HPDE6-E6E7 (cell line): ENCODE data around the gene TMPRSS2.

Source experiments
- DNase-seq: peaks from one replicate; pipeline ENCODE4 v3.0.0; 2011; ENCODE audit warnings: missing footprints; ENCODE audit errors: extremely low spot score

Gene TMPRSS2

GRCh38 chr21:41481191-41481590 is 26.8 kb downstream of the TMPRSS2 start:
- no peak for DNase-seq

GRCh38 chr21:41480086-41480690 is 27.8 kb downstream of the TMPRSS2 start:
- DNase-seq: no peak

- DNase-seq: no peak
Observed at GRCh38 chr21:41479686-41480085, 28.3 kb downstream of the TMPRSS2 start.

- no peak for DNase-seq
Observed at GRCh38 chr21:41478319-41479177, 29.4 kb downstream of the TMPRSS2 start.

GRCh38 chr21:41477641-41478318 is 30.2 kb downstream of the TMPRSS2 start:
- DNase-seq: no peak

GRCh38 chr21:41475714-41476420 is 32.1 kb downstream of the TMPRSS2 start:
- no peak for DNase-seq

GRCh38 chr21:41472753-41473548 is 35.0 kb downstream of the TMPRSS2 start:
- DNase-seq: no peak

- DNase-seq: no peak
Observed at GRCh38 chr21:41470054-41470453, 37.9 kb downstream of the TMPRSS2 start.

DNA sequence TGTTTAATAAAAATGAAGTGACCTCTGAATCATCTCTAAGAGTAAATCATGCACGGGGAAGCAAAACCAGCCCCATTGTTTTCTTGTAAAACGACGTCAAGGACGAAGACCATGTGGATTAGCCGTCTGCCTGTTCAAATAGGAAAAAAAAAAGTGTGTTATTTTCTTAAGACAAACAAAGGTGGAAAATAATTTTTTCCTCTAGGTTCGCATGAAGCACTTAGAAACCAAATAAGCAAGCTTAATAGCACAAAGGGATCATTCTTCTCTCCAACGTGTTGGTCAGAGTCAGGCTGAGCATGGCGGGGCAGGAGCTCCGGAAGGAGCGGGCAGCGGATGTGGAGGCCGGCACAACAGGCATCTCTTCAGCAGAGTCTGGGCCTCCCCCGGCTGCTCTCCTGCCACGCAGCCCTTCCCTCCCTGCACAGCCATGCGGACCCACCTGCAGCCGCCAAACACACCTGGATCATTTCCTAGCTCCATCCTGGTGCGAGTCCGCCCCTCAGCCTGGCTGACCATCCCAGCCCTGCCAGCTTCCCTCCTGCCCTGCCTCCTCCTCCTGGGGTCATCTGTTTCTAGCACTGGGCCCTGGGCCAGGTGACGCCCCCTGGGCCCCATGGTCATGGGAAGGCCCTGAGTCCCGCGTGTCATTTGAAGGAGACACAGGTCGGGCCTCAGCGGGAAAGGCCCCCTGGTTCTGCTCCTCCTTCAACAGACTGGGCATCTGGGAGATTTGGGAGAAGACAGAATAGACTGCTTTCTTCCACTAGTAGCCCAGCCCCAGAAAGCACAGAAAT is 41.7 kb downstream of the TMPRSS2 start:
- DNase-seq: no peak

DNA sequence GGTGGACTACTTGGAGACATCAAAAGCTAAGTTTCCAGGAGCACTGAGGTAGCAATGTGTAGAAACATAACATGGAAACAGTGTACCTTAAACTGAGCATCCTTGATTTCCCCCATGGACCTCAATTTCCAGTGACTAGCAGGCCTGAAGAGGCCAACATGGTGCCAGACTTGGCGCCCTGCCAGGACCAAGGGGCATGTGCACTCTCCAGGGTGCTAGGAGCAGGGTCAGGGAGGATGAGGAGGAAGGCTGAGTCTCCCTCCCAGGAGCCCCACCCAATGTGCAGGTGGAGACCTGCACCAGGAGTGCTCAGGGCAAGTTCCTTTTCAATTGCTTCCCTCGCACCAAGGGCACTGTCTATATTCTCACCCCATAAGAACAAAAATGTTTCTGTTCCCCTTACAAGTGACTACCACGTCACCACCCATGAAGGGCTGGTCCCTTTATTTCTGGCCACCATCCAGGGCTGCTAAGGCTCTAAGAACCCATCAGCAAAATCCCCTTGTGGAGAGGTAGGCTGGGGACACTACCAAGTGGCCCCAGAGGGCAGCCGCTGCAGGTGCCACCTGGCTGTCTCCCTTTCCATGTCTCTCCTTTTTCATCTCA is 42.7 kb downstream of the TMPRSS2 start:
- DNase-seq: no peak

- DNase-seq: peak; percentile 68
Observed at GRCh38 chr21:41460578-41461527, 47.1 kb downstream of the TMPRSS2 start.

- DNase-seq: peak; percentile 21
Observed at GRCh38 chr21:41459884-41460534, 47.9 kb downstream of the TMPRSS2 start.

- DNase-seq: no peak
Observed at GRCh38 chr21:41458559-41458958, 49.4 kb downstream of the TMPRSS2 start.

DNA sequence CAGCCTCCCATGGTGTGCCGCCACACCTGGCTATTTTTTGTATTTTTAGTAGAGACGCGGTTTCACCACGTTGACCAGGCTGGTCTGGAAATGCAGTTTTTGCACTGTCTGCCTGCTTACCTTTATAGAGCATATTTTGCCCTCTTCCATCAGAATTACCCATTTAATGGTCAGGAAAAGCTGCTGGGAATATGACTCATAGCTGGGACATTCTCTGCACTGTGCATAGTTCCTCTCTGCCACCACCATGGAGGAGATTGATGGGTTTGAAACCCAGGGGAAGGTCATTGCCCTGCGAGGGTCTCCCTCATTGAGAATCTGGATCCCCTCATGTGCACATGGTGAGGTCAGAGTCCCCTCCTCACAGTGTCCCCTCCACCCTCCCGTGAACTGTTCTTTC is 49.8 kb downstream of the TMPRSS2 start:
- no peak for DNase-seq

GRCh38 chr21:41453761-41454160 is 54.2 kb downstream of the TMPRSS2 start:
- no peak for DNase-seq

DNA sequence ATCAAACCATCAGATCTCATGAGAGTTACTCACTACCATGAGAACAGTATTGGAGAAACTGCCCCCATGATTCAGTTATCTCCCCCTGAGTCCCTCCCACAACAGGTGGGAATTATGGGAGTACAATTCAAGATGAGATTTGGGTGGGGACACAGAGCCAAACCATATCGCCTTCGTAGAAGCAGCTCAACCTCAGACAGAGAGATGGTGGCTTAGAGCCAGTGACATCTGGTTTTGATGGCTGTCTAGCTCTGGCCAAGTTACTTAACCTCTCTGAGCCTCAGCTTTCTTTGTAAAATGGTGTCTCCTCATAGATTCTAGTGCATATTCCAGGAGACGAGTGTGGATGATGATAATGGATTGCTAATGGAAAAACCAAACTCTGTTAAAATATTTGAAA is 54.8 kb downstream of the TMPRSS2 start:
- DNase-seq: no peak

GRCh38 chr21:41451753-41452676 is 55.9 kb downstream of the TMPRSS2 start:
- no peak for DNase-seq
